Endothelial cell (in vitro differentiated cells): Measurements from ENCODE around the gene FUT8. TPM values are rescaled to one million over a fixed set of nuclear protein-coding genes. Genes with fewer than 3 reads are reported as not detected.

ENCODE experiments used
- DNase-seq: peaks from one replicate; pipeline ENCODE4 v3.0.0; 2021; ENCODE audit warnings: low spot score
- H3K27ac Mint-ChIP-seq: one replicate; pipeline ENCODE4 v1.8.0; 2021; ENCODE audit warnings: mixed read lengths, inconsistent platforms; ENCODE audit not compliant: unreplicated experiment
- H3K27me3 Mint-ChIP-seq: one replicate; pipeline ENCODE4 v1.8.0; 2021; ENCODE audit warnings: mild to moderate bottlenecking, moderate library complexity, mixed read lengths, inconsistent platforms; ENCODE audit not compliant: unreplicated experiment
- H3K36me3 Mint-ChIP-seq: one replicate; pipeline ENCODE4 v1.8.0; 2021; ENCODE audit warnings: mild to moderate bottlenecking, low read depth, mixed read lengths, inconsistent platforms; ENCODE audit not compliant: unreplicated experiment
- H3K4me1 Mint-ChIP-seq: one replicate; pipeline ENCODE4 v1.8.0; 2021; ENCODE audit warnings: mild to moderate bottlenecking, mixed read lengths, inconsistent platforms; ENCODE audit not compliant: unreplicated experiment
- H3K4me3 Mint-ChIP-seq: one replicate; pipeline ENCODE4 v1.8.0; 2021; ENCODE audit warnings: mild to moderate bottlenecking, mixed read lengths, inconsistent platforms; ENCODE audit not compliant: unreplicated experiment
- H3K9me3 Mint-ChIP-seq: one replicate; pipeline ENCODE4 v1.8.0; 2021; ENCODE audit warnings: mixed read lengths, inconsistent platforms; ENCODE audit not compliant: unreplicated experiment
- total RNA-seq: library from RNA; stranded (reverse); fragmentation: NEBNext Ultra II Directional; extraction: Animal tissue kit (Norgen Biotek cat#: 25700); gene quantifications from one replicate; pipeline ENCODE4 v1.2.1, GENCODE V29; 2021; ENCODE audit not compliant: unreplicated experiment
- TF ChIP-seq, protein P1 (sequence below): fragments of 200-600 bp; sonication (generic); IDR thresholded peaks from one replicate; pipeline ENCODE4 v1.5.0; 2021; ENCODE audit warnings: antibody characterized with exemption; ENCODE audit not compliant: unreplicated experiment

FUT8 gene
- total RNA-seq, 1 donor from 2014 or later, result 65.4 TPM

DNA sequence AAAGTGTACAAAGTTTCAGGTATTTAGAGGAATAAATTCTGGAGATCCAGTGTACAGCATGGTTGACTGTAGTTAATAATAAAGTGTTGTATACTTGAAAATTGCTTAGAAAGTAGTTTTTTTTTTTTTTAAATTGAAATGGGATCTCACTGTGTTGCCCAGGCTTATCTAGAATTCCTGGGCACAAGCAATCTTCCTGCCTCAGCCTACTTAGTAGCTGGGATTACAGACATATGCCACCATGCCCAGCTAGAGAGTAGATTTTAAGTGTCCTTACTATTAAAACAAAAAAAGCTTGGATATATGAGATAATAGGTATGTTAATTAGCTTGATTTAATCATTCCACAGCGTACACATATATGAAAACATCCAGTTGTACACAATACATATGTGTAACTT is 27.7 kb downstream of the FUT8 start:
- Mint-ChIP-seq H3K27me3 (no peaks in the 10 kb centered on the region), H3K36me3 (no peaks in the 10 kb centered on the region), H3K27ac (no peak overlapping the region), H3K4me1 (peaks cover 2% of the 10 kb centered on the region), H3K9me3 (no peaks in the 10 kb centered on the region), H3K4me3 (no peak overlapping the region)
- no peak for DNase-seq
- TF ChIP-seq, protein P1, sequence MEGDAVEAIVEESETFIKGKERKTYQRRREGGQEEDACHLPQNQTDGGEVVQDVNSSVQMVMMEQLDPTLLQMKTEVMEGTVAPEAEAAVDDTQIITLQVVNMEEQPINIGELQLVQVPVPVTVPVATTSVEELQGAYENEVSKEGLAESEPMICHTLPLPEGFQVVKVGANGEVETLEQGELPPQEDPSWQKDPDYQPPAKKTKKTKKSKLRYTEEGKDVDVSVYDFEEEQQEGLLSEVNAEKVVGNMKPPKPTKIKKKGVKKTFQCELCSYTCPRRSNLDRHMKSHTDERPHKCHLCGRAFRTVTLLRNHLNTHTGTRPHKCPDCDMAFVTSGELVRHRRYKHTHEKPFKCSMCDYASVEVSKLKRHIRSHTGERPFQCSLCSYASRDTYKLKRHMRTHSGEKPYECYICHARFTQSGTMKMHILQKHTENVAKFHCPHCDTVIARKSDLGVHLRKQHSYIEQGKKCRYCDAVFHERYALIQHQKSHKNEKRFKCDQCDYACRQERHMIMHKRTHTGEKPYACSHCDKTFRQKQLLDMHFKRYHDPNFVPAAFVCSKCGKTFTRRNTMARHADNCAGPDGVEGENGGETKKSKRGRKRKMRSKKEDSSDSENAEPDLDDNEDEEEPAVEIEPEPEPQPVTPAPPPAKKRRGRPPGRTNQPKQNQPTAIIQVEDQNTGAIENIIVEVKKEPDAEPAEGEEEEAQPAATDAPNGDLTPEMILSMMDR, result no peak

DNA sequence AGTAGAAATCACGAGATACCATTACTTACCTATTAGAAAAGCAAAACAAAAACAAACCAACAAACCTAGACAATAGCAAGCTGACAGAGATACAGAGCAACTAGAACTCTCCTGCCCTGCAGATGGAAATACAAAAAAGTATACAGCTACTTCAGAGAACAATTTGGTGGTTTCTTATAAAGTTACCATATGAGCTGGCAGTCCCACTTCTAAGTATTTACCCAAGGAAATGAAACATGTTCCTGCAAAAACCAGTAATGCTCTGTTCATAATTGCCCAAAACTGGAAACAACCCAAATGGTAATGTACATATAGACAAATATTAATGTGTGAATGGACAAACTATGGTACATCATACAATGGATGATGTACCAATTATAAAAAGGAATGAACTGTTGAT is 31.7 kb downstream of the FUT8 start:
- H3K4me1 Mint-ChIP-seq, result peaks cover 7% of the 10 kb centered on the region
- TF ChIP-seq, protein P1, result no peak
- H3K27ac Mint-ChIP-seq, result no peak overlapping the region
- H3K36me3 Mint-ChIP-seq, result no peaks in the 10 kb centered on the region
- no peaks in the 10 kb centered on the region for H3K9me3 Mint-ChIP-seq
- no peaks in the 10 kb centered on the region for H3K27me3 Mint-ChIP-seq
- DNase-seq, result no peak
- no peak overlapping the region for H3K4me3 Mint-ChIP-seq

DNA sequence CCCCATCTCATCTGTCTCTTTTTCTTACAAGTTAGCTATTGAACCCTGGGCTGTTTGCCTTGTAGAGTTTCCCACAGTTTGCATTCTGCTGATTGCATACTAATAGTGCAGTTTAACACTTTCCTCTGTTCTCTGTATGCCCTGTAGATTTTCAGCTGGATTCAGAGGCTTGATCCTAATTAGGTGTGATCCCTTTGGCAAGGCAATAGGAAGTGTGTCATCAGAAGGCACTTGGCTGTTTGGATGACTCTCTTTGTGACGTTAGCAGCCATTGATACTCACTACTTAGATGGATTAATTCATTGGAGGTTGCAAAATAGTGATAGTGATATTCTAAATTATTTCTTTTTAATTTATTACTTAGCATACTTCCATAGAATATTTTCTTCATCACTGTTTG is 33.6 kb downstream of the FUT8 start:
- TF ChIP-seq, protein P1, result no peak
- Mint-ChIP-seq H3K4me3 (no peak overlapping the region), H3K27ac (no peak overlapping the region), H3K27me3 (no peaks in the 10 kb centered on the region), H3K36me3 (no peaks in the 10 kb centered on the region), H3K4me1 (peaks cover 7% of the 10 kb centered on the region), H3K9me3 (no peaks in the 10 kb centered on the region)
- DNase-seq, result no peak

DNA sequence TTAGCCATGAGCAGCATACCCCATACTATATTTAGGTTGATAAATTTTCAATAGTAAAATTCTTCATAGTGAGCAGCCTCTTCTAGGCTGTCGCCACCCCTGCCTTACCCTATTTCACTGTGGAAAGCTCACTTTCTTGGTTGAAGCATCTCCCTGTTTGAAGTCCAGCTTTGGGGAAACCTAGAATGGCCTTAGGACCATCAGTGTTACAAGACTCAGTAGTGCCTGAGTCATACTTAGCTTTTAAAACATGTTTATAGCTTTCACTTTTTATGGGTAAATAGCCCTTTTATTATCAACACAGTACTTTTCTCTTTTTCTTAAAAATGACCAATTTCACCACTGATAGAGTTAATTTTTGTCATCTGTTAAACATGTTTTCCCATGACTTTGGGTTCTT is 37.1 kb downstream of the FUT8 start:
- Mint-ChIP-seq H3K4me3 (no peak overlapping the region), H3K36me3 (peaks cover 5% of the 10 kb centered on the region), H3K27me3 (no peaks in the 10 kb centered on the region), H3K9me3 (no peaks in the 10 kb centered on the region), H3K4me1 (peaks cover 7% of the 10 kb centered on the region), H3K27ac (no peak overlapping the region)
- DNase-seq, result no peak
- TF ChIP-seq, protein P1, result no peak

DNA sequence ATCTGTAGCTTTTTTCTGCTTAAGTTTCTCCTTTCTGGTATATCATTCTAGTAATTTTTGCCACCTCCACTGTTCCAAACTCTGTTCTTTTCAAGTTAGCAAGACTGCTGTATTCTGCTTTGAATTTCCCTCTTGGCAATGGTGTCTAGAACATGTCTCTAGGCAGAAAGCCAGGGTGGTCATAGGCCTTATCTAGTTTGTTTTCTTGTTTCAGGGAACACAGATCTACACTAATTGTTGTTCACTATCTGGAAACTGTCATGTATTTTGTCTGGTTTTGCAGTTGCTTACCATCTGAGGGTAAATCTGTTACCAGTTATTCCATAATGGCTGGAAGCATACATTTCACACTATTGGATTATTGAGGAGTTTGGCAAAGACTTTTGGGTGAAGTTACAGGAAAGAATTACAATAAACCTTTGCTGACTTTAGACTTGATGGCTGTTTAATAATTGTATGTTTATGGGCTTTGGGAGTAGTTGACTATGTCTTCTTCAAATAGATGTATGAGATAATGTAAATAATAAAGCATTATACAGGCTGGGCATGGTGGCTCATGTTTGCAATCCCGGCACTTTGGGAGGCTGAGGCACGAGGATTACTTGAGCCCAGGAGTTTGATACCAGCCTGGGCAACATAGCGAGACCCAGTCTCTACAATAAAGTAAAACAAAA is 41.4 kb downstream of the FUT8 start:
- no peak overlapping the region for H3K27ac Mint-ChIP-seq
- H3K4me3 Mint-ChIP-seq, result no peak overlapping the region
- no peak for DNase-seq
- H3K27me3 Mint-ChIP-seq, result no peaks in the 10 kb centered on the region
- H3K4me1 Mint-ChIP-seq, result no peaks in the 10 kb centered on the region
- peaks cover 10% of the 10 kb centered on the region for H3K36me3 Mint-ChIP-seq
- H3K9me3 Mint-ChIP-seq, result no peaks in the 10 kb centered on the region
- TF ChIP-seq, protein P1, result no peak
